SU-DHL-6 (cell line): ENCODE results near the gene MIA2.

Experiments used
- H2AFZ ChIP-seq: fragments of 200-600 bp; sonication (generic); 2 replicates; pipeline ENCODE4 v1.6.1; 2014; ENCODE audit warnings: low read depth, mild to moderate bottlenecking, moderate library complexity, mixed read lengths, antibody characterized with exemption, low read length; ENCODE audit not compliant: severe bottlenecking
- H3F3A ChIP-seq: fragments of 200-600 bp; shearing (Covaris generic); 2 replicates; pipeline ENCODE4 v1.6.0; 2016; ENCODE audit warnings: antibody characterized with exemption, mild to moderate bottlenecking; ENCODE audit not compliant: insufficient read depth
- H3K27ac ChIP-seq: fragments of 200-600 bp; sonication (generic); 2 replicates; pipeline ENCODE4 v1.5.1; 2016; ENCODE audit warnings: low read depth, mild to moderate bottlenecking, low read length, moderate library complexity, mixed read lengths
- H3K27me3 ChIP-seq: fragments of 200-600 bp; sonication (generic), shearing (Covaris generic); 2 replicates; pipeline ENCODE4 v1.6.0; 2014; ENCODE audit warnings: mild to moderate bottlenecking, low read length
- H3K36me3 ChIP-seq: fragments of 200-600 bp; sonication (generic); 2 replicates; pipeline ENCODE4 v1.6.1; 2014; ENCODE audit warnings: mild to moderate bottlenecking, low read length, mixed read lengths
- H3K4me2 ChIP-seq: fragments of 300-600, 200-600 bp; shearing (Covaris generic), sonication (generic); 2 replicates; pipeline ENCODE4 v1.6.0; 2014; ENCODE audit warnings: low read length, low read depth, mild to moderate bottlenecking; ENCODE audit not compliant: poor library complexity, severe bottlenecking
- H3K4me3 ChIP-seq: fragments of 200-600 bp; sonication (generic); 2 replicates; pipeline ENCODE4 v1.5.1; 2014; ENCODE audit warnings: antibody characterized with exemption, low read length, mild to moderate bottlenecking, mixed read lengths; ENCODE audit not compliant: insufficient read depth, poor library complexity, severe bottlenecking
- H3K79me2 ChIP-seq: fragments of 200-600 bp; sonication (generic); 2 replicates; pipeline ENCODE4 v1.6.1; 2014; ENCODE audit warnings: mild to moderate bottlenecking, low read length, moderate library complexity; ENCODE audit not compliant: insufficient read depth
- H3K9ac ChIP-seq: fragments of 200-600 bp; sonication (generic); 2 replicates; pipeline ENCODE4 v1.7.0; 2014; ENCODE audit warnings: mild to moderate bottlenecking, low read length
- H3K9me2 ChIP-seq: fragments of 200-600 bp; sonication (generic); replicated peaks from 2 replicates; pipeline ENCODE4 v1.6.1; 2014; ENCODE audit warnings: low read length; ENCODE audit not compliant: insufficient read depth
- H3K9me3 ChIP-seq: fragments of 200-600 bp; sonication (generic); 2 replicates; pipeline ENCODE4 v1.6.1; 2014; ENCODE audit warnings: low read length, mixed read lengths; ENCODE audit not compliant: insufficient read depth
- H4K20me1 ChIP-seq: fragments of 200-600 bp; sonication (generic); 2 replicates; pipeline ENCODE4 v1.6.1; 2014; ENCODE audit warnings: low read depth, mild to moderate bottlenecking, antibody characterized with exemption, low read length, moderate library complexity, mixed read lengths
- CTCF ChIP-seq: fragments of 200-600 bp; sonication (generic); IDR thresholded peaks from one replicate; pipeline ENCODE4 v1.5.1; 2017; ENCODE audit warnings: antibody characterized with exemption, mild to moderate bottlenecking, low read length, moderate library complexity; ENCODE audit not compliant: insufficient read depth, poor library complexity, severe bottlenecking
- EZH2phosphoT487 ChIP-seq: fragments of 200-600 bp; sonication (generic), shearing (Covaris generic); conservative IDR thresholded peaks from 2 replicates; pipeline ENCODE4 v1.6.1; 2018; ENCODE audit warnings: mild to moderate bottlenecking, antibody characterized with exemption, low read length, moderate library complexity, mixed read lengths

MIA2 gene

GRCh38 chr14:39383026-39383660 lies 149.4 kb downstream of the MIA2 start:
- Histone ChIP-seq H3K4me2 (no peak overlapping the region), H3K9me2 (no peaks in the 10 kb centered on the region), H3K9me3 (no peaks in the 10 kb centered on the region), H3K27ac (no peak overlapping the region), H3K9ac (no peak overlapping the region), H3K79me2 (no peaks in the 10 kb centered on the region), H3K4me3 (no peak overlapping the region), H3F3A (no peaks in the 10 kb centered on the region), H3K36me3 (no peaks in the 10 kb centered on the region), H4K20me1 (no peaks in the 10 kb centered on the region), H2AFZ (no peak overlapping the region), H3K27me3 (no peaks in the 10 kb centered on the region)
- TF ChIP-seq EZH2phosphoT487 = no peak
- no peak for TF ChIP-seq CTCF

- Histone ChIP-seq H2AFZ (no peak overlapping the region), H3K9me3 (no peaks in the 10 kb centered on the region), H3K36me3 (no peaks in the 10 kb centered on the region), H3K9ac (no peak overlapping the region), H3K4me3 (no peak overlapping the region), H3K79me2 (no peaks in the 10 kb centered on the region), H3K27ac (no peak overlapping the region), H3K4me2 (no peak overlapping the region), H3K9me2 (no peaks in the 10 kb centered on the region), H3K27me3 (no peaks in the 10 kb centered on the region), H4K20me1 (no peaks in the 10 kb centered on the region), H3F3A (no peaks in the 10 kb centered on the region)
- TF ChIP-seq EZH2phosphoT487 (no peak), CTCF (no peak)
Measured at GRCh38 chr14:39383741-39384140, 150.0 kb downstream of the MIA2 start.

- H2AFZ ChIP-seq = no peak overlapping the region
- H3K79me2 ChIP-seq = no peaks in the 10 kb centered on the region
- H3K27ac ChIP-seq = no peak overlapping the region
Measured at GRCh38 chr14:39384177-39384576, 150.5 kb downstream of the MIA2 start.

More at GRCh38 chr14:39384177-39384576, 150.5 kb downstream of the MIA2 start:
- Histone ChIP-seq H3K9ac (no peak overlapping the region), H3K4me3 (no peak overlapping the region), H4K20me1 (no peaks in the 10 kb centered on the region), H3K4me2 (no peak overlapping the region), H3K9me2 (no peaks in the 10 kb centered on the region), H3K36me3 (no peaks in the 10 kb centered on the region), H3F3A (no peaks in the 10 kb centered on the region), H3K27me3 (no peaks in the 10 kb centered on the region), H3K9me3 (no peaks in the 10 kb centered on the region)
- TF ChIP-seq CTCF (no peak), EZH2phosphoT487 (no peak)
